Fibroblast of skin of right quadriceps (primary cell): ENCODE results near the gene TMEM18.
"Not testable (repeated sequence)": the region's sequence is repeated elsewhere in the genome, so short reads cannot be mapped to it uniquely, and the experiment has no call there.

Experiments used
- DNase-seq: peaks from one replicate; pipeline ENCODE4 v3.0.0-alpha.2; 2013

TMEM18 gene

DNA sequence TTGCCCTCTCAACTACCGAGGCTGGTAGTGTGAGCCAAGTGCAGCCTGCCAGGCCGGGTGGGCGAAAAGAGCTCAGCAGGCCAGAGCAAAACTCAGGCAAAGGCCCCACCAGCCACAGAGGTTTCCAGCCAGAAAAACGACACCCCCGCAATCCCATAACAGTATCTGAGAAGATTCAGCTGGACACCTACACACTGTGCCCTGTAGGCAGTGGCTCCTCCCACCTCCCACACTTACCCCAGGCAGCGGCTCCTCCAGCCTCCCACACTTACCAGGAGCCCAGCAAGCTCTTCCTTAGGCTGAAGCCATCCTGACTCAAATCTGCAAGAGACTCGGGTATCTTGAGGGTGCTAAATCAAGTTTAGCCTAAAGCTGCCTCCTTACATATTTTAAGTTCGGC is 15.6 kb upstream of the TMEM18 start:
- no peak for DNase-seq

- no peak for DNase-seq
Observed at GRCh38 chr2:691821-692761, 14.9 kb upstream of the TMEM18 start.

DNA sequence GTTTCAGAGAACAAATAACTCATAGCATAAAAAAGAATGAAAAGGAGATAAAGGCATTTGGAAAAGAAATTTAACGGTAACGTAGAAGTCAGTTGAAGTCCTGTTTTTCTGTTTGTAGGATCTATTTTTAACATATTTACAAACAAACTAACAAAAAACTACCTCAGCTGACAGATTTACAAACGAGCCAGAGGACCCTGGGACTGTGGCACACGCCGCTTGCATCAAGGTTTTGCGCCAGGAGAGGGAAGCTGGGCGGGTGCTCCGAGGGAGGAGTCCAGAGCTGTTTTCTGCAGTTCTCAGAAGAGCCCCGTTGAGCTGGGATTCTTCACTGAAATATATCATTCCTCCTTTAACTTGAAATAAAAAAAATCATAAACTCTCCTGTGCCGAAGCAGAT is 13.6 kb upstream of the TMEM18 start:
- DNase-seq, result no peak

DNA sequence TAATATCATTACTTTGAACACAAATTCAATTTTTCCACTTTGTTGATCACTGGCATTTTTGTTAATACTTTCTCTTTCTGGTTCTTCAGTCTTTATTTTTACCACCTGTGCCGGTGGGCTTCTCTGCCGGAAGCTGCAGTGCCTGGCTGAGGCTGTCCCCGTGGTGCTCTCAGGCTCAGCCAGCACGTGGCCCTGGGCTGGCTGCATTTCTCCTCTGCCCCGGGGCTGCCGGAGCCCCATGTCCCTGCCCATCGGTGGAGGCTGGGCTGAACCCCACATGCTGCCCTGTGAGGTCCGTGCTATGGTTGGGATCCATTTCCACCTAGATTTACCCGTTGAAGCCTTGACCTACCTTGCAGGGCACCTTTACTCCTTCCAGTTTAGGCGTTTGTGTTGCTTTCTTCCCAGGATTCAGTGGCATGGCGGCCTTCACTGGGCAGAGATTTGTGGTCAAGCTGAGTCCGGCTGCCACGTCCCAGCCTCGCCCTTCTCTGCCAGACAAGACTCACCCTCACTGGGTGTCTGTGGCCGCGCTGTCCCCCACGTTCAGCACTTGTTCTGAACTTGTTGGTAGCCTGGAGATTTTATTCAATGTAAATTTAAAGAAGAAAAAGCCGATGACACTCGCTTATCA is 12.8 kb upstream of the TMEM18 start:
- DNase-seq, result no peak

DNA sequence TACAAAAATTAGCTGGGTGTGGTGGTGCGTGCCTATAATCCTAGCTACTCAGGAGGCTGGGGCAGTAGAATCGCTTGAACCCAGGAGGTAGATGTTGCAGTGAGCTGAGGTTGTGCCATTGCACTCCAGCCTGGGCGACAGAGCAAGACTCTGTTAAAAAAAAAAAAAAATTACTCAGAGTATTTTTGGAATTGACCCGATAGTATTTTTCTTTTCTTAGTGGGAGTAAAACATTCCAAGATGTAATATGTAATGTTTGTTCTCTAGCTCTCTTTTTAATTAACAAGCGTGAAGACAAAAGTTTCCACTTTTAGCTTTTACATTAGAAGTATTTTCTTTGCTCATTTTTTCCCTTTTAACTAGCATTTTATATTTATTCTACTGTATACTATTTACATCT is 12.0 kb upstream of the TMEM18 start:
- no peak for DNase-seq

- no peak for DNase-seq
Observed at GRCh38 chr2:688504-689076, 11.4 kb upstream of the TMEM18 start.

GRCh38 chr2:685421-685820 is 8.2 kb upstream of the TMEM18 start:
- DNase-seq, result no peak

- not testable (repeated sequence) for DNase-seq
Observed at GRCh38 chr2:684913-685312, 7.7 kb upstream of the TMEM18 start.

GRCh38 chr2:682226-682625 is 5.0 kb upstream of the TMEM18 start:
- no peak for DNase-seq

- no peak for DNase-seq
Observed at GRCh38 chr2:681312-681711, 4.1 kb upstream of the TMEM18 start.

DNA sequence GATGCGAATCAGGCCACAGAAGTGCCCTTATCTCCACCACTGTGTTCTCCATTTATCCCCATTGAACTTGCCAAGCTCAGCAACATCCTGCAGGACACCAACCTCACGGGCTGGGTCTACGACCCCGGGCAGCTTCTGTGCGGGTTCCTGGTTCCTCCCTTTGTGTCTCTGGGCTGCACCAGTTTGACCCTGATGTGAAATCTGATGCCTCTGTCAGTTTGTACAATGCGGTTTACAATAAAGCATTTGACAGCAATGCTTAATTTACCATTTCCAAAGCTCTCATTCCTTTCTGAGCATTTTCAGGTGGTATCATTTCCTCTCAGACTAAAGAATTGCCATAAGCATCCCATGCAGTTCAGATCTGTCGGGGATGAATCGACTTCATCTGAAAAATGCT is 3.3 kb upstream of the TMEM18 start:
- no peak for DNase-seq

GRCh38 chr2:678964-679363 is 1.8 kb upstream of the TMEM18 start:
- no peak for DNase-seq

DNA sequence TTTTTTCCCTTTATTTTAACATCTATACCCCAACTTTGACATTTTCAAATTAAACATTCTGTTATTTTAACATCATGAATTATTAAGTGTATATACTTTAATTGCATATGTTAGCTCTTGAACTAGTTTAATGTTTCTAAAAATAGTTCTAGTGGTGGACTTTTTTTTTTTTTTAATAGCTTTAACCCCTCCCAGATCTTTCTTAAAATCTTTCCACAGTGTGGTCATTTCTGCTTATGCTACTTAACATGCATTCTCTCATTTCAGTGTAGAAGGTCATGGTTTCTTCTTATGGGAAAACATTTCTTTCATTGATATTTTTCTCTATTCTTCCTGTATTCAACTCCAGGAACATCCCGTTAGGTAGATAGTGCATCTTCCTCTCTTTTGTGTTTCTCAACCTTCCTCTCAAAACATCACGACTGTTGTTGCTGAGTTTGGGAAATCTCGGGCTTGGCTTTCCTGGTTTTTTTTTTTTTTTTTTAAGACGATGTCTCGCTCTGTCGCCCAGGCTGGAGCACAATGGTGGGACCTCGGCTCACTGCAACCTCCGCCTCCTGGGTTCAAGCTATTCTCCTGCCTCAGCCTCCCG is 849 bp upstream of the TMEM18 start:
- no peak for DNase-seq

DNA sequence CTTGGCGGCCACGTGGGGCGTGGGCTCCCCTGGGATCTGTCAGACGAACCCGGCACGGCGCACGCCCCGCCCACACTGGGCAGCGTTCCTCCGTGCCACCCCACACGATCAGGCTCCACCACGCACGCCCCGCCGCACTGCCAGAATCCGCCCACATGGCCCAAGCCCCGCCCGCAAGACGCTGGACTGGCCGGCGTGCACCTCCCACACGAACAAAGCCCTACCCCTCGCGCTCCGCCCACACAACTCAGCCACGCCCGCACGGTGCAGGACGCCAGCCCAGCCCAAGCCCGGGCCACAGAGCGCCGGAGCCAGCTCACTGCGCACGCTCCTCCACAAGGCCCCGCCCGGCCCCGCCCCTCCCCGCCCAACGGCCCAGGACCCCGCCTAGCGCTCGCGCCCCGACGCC is 555 bp downstream of the TMEM18 start:
- peak; percentile 98 for DNase-seq

- DNase-seq, result peak; percentile 94
Observed at GRCh38 chr2:675982-676646, 1.1 kb downstream of the TMEM18 start.

DNA sequence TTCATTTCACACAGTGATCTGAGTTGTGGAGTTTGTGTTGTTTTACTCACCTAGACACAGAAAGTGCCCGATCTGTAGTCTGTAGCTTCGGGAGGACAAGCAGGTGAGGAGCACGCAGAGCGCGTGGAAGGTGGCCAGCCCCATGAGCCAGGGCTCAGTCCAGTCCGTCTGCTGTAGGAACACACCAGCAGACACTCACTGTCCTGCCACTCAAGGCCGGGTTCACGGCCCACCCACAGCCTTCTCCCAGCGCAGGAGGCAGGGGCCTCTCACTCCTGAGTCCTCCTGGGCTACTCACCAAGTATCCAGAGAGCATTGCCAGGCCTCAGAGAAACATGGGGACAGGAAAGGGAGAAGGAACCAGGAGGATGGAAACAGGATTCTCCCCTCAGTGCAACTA is 1.7 kb downstream of the TMEM18 start:
- no peak for DNase-seq

DNA sequence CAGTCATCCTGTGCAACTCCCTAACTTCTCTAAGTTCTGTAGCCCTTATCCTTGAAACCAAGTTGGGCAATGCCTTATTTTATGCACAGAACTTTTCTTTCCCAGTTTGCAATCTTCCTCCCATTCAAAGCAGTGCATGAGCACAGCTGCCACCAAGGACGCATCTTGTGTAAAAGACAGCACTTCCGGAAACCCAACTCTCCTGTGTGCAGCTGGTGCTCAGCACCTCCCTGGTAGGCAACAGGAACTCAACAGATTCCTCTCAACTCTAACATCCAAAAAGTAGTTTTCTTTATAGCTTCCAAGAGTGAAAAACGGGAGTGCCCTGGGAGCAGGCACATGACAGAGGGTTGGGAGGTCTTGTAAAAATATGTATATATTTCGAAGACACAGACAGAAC is 2.2 kb downstream of the TMEM18 start:
- DNase-seq, result no peak

GRCh38 chr2:674321-674985 is 2.8 kb downstream of the TMEM18 start:
- no peak for DNase-seq

GRCh38 chr2:673615-674320 is 3.4 kb downstream of the TMEM18 start:
- DNase-seq, result peak; percentile 55

GRCh38 chr2:673016-673415 is 4.2 kb downstream of the TMEM18 start:
- DNase-seq, result no peak

GRCh38 chr2:672606-672905 is 4.7 kb downstream of the TMEM18 start:
- DNase-seq, result no peak
